T-helper 1 cell treated with Interleukin-12 subunit alpha and Interleukin-12 subunit beta and Interleukin-4 antibody, amounts not matched to agents 30 μg/mL and 1 μg/mL, for 36 hours (primary cell): ENCODE data around the gene COL19A1.

Experiments
- H3K27ac Mint-ChIP-seq: one replicate; pipeline ENCODE4 v1.8.0; 2021; ENCODE audit warnings: mild to moderate bottlenecking, mixed read lengths
- H3K27me3 Mint-ChIP-seq: one replicate; pipeline ENCODE4 v1.8.0; 2021; ENCODE audit warnings: low read depth, mixed read lengths
- H3K36me3 Mint-ChIP-seq: one replicate; pipeline ENCODE4 v1.8.0; 2021; ENCODE audit warnings: low read depth, mixed read lengths
- H3K4me1 Mint-ChIP-seq: one replicate; pipeline ENCODE4 v1.8.0; 2021; ENCODE audit warnings: low read depth, mixed read lengths
- H3K4me3 Mint-ChIP-seq: one replicate; pipeline ENCODE4 v1.8.0; 2021; ENCODE audit warnings: mild to moderate bottlenecking, moderate library complexity, mixed read lengths
- H3K9me3 Mint-ChIP-seq: one replicate; pipeline ENCODE4 v1.8.0; 2021; ENCODE audit warnings: mixed read lengths

The COL19A1 gene

GRCh38 chr6:70113171-70113570, 246.8 kb downstream of the COL19A1 start:
- Mint-ChIP-seq H3K9me3 (no peaks in the 10 kb centered on the region), H3K36me3 (no peaks in the 10 kb centered on the region), H3K4me3 (no peak overlapping the region), H3K27me3 (peaks cover 13% of the 10 kb centered on the region), H3K27ac (no peak overlapping the region), H3K4me1 (no peaks in the 10 kb centered on the region)

DNA sequence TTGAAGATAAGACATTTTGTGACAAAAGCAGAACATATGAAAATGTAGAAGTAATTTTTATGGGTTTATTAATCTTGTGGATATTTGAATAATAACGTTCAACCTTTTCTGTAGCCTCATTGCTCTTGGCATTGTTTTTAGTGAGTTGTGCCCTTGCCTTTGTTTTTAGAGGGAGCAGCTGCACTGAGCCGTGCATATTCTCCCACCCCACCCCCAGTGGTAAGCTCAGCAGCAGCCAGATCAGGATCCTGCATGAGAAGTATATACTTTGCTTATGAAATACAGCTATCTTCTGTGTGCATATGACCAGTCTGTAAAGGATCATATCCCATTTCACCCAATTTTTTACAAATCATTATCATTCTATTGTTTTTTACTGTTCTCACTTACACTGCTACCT, 252.3 kb downstream of the COL19A1 start:
- no peak overlapping the region for H3K27ac Mint-ChIP-seq
- no peaks in the 10 kb centered on the region for H3K36me3 Mint-ChIP-seq
- no peaks in the 10 kb centered on the region for H3K4me1 Mint-ChIP-seq
- peaks cover 9% of the 10 kb centered on the region for H3K27me3 Mint-ChIP-seq
- no peak overlapping the region for H3K4me3 Mint-ChIP-seq
- no peaks in the 10 kb centered on the region for H3K9me3 Mint-ChIP-seq

DNA sequence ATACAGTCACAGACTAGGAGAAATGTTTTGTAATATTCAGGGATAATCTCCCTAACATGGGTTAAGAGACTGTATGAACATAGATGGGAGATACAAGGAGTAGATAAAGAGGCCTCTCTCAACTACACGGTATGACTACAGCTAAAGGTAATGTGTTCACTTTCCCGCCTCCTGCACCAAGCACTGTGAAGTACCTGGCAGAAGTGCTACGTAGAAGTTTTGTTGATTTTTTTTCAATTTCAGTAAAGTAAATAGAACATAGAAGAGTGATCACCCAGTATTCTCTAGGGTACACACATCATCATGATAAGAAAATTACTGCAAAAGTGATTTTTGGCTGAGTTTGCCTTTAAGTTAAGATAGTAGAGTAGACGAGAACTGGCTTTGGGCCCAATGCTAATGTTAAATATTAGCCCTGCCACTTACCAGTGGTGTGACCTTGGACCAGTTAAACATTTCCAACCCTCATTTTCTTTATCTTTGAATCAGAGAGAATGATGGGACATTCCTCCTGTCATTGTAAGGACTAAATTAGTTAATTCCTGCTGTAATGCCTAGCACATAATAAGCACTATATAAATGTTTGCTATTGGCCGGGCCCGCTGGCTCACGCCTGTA, 253.0 kb downstream of the COL19A1 start:
- Mint-ChIP-seq H3K27ac (no peak overlapping the region), H3K9me3 (no peaks in the 10 kb centered on the region), H3K4me3 (no peak overlapping the region), H3K4me1 (no peaks in the 10 kb centered on the region), H3K27me3 (peaks cover 9% of the 10 kb centered on the region), H3K36me3 (no peaks in the 10 kb centered on the region)

DNA sequence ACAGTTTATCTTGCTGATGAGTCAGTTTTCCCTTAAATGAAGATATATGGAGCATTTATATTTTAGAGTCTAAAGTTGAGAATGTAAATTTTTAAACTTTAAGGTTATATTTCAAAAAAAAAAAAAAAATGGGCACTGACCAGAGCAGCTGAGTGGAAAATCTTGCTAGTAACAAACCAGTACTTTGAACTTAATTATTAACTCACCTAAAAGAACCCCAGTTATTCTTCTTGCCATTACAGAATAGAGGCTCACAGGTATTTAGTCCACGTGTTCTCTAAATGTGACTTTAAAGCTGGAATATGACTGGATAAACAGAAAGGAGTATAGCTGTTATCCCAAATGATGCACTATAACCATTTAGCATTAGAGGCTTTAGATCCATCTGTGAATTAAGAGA, 258.1 kb downstream of the COL19A1 start:
- Mint-ChIP-seq H3K4me3 (no peak overlapping the region), H3K27me3 (no peaks in the 10 kb centered on the region), H3K36me3 (no peaks in the 10 kb centered on the region), H3K9me3 (no peaks in the 10 kb centered on the region), H3K4me1 (no peaks in the 10 kb centered on the region), H3K27ac (no peak overlapping the region)

GRCh38 chr6:70124882-70125545, 258.7 kb downstream of the COL19A1 start:
- no peak overlapping the region for H3K27ac Mint-ChIP-seq
- H3K9me3 Mint-ChIP-seq = no peaks in the 10 kb centered on the region
- H3K27me3 Mint-ChIP-seq = no peaks in the 10 kb centered on the region
- H3K36me3 Mint-ChIP-seq = no peaks in the 10 kb centered on the region
- no peak overlapping the region for H3K4me3 Mint-ChIP-seq
- no peaks in the 10 kb centered on the region for H3K4me1 Mint-ChIP-seq

DNA sequence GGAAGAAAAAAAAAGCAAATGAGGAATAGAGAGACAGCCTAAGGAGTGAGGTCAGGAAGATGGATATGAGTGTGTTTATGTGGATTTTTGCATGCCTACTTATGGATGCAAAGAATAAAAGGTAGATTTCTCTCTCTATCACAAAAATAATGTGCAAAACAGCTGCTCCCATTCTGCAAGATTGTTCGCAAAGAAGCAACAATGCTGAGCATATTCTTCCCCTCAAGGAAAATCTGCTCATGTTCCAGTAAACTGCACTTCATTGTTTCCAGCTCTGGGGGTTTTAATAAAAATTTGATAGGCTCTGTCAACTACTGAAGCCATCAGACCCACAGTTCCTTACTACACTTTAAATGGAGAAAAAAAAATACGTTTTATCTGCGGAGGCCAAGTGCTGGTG, 259.2 kb downstream of the COL19A1 start:
- no peaks in the 10 kb centered on the region for H3K36me3 Mint-ChIP-seq
- no peaks in the 10 kb centered on the region for H3K4me1 Mint-ChIP-seq
- H3K27ac Mint-ChIP-seq = no peak overlapping the region
- H3K9me3 Mint-ChIP-seq = no peaks in the 10 kb centered on the region
- no peak overlapping the region for H3K4me3 Mint-ChIP-seq
- H3K27me3 Mint-ChIP-seq = no peaks in the 10 kb centered on the region

DNA sequence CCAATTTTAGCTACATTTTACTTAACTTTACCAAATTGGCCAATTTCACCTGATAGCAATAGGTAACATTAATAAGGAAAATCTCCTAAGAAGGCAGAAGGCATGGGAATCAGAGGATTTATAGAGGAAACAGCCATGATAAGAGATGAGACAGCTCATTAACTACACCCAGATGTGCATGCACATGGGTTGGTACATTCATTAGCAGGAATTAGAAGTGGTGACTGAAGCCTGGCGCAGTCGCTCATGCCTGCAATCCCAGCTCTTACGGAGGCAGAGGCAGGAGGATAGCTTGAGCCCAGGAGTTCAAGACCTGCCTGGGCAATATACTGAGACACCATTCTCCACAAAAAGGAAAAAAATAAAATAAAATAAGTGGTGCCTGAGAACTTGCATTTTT, 263.0 kb downstream of the COL19A1 start:
- Mint-ChIP-seq H3K36me3 (no peaks in the 10 kb centered on the region), H3K27ac (no peak overlapping the region), H3K4me3 (no peak overlapping the region), H3K9me3 (no peaks in the 10 kb centered on the region), H3K4me1 (no peaks in the 10 kb centered on the region), H3K27me3 (no peaks in the 10 kb centered on the region)

GRCh38 chr6:70130865-70131264, 264.5 kb downstream of the COL19A1 start:
- H3K4me1 Mint-ChIP-seq = no peaks in the 10 kb centered on the region
- H3K9me3 Mint-ChIP-seq = no peaks in the 10 kb centered on the region
- no peaks in the 10 kb centered on the region for H3K27me3 Mint-ChIP-seq
- H3K27ac Mint-ChIP-seq = no peak overlapping the region
- H3K4me3 Mint-ChIP-seq = no peak overlapping the region
- no peaks in the 10 kb centered on the region for H3K36me3 Mint-ChIP-seq

DNA sequence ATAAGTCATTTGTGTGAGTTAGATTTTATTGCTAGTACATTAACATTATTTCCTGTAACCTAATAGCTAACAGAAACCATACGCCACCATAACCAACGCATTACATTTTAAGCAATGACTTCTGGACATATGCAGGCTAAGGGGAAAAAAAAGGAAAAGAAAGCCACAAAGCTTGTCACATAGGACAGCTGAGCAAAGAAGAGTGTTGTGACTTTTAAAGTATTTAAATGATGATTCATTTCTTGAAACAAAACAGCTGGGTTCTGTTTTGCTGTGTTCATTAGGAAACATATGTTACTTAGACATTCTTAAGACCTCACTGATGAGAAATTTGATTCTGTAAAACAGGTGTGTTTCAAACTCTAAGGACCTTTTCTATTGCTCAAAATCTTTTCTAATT, 265.2 kb downstream of the COL19A1 start:
- Mint-ChIP-seq H3K4me3 (no peak overlapping the region), H3K27me3 (no peaks in the 10 kb centered on the region), H3K27ac (no peak overlapping the region), H3K4me1 (no peaks in the 10 kb centered on the region), H3K36me3 (no peaks in the 10 kb centered on the region), H3K9me3 (no peaks in the 10 kb centered on the region)

- Mint-ChIP-seq H3K27ac (no peak overlapping the region), H3K4me1 (no peaks in the 10 kb centered on the region), H3K36me3 (no peaks in the 10 kb centered on the region), H3K9me3 (no peaks in the 10 kb centered on the region), H3K27me3 (peaks cover 5% of the 10 kb centered on the region), H3K4me3 (no peak overlapping the region)
Observed at GRCh38 chr6:70133246-70133645, 266.9 kb downstream of the COL19A1 start.

DNA sequence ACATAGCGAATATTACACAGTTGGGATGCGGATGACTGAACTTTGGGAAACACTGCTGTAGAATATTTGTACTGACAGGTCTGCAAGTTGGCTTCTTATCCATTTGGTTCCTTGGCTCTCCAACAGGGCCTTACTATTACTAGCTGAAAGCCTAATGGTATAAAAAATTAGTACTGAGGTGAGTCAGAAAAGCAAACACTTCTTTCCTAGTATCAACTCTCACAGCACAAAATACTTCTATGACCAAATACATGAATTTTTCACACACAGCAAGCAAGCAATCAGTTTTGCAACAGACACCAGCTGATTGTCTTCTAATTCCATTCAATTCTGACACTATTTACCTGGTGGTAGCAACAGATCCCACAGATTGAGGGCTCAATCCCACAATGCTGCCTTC, 268.2 kb downstream of the COL19A1 start:
- no peaks in the 10 kb centered on the region for H3K36me3 Mint-ChIP-seq
- no peak overlapping the region for H3K27ac Mint-ChIP-seq
- H3K27me3 Mint-ChIP-seq = peaks cover 5% of the 10 kb centered on the region
- H3K4me1 Mint-ChIP-seq = no peaks in the 10 kb centered on the region
- H3K4me3 Mint-ChIP-seq = no peak overlapping the region
- H3K9me3 Mint-ChIP-seq = no peaks in the 10 kb centered on the region

DNA sequence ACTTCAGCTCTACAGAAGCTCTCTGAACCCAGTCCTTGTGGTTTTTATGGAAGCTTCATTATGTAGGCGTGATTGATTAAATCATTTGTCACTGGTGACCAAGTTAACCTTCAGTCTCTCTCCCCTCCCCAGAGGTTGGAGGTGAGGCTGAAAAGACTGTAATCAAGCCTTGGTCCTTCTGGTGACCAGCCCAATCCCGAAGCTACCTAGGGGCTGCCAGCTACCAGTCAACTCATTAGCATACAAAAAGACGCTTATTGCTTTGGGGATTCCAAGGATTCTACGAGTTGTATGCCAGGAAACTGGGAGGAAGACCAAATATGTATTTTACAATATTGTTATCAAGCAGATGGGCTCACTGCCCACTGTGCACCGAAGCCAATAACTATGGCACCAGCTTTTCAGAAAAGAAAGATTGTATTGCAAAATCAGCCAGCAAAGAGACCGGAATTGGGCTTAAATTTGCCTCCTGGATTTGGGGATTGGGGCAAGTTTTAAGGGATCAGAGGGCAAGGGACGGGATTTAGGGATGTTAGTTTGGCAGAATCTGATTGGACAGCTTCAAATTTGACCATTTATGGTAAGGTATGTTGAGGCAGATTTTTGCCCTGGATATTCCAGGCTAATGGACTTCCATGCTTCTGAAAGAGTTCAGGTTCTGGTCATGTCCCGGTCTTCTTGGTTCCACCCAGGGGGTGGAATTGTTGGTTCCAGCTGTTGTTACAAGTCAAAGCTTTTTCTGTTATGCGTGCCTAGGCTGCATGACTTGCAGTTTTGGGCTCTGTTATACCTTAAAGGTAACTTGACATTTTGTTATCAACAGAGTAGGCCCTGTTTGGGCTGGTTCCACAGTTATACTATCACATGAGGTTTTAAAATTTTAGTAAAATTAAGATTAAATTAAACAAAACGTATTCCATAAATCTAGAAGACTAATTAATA, 269.1 kb downstream of the COL19A1 start:
- no peak overlapping the region for H3K4me3 Mint-ChIP-seq
- no peak overlapping the region for H3K27ac Mint-ChIP-seq
- no peaks in the 10 kb centered on the region for H3K36me3 Mint-ChIP-seq
- H3K9me3 Mint-ChIP-seq = no peaks in the 10 kb centered on the region
- H3K27me3 Mint-ChIP-seq = peaks cover 5% of the 10 kb centered on the region
- H3K4me1 Mint-ChIP-seq = no peaks in the 10 kb centered on the region

DNA sequence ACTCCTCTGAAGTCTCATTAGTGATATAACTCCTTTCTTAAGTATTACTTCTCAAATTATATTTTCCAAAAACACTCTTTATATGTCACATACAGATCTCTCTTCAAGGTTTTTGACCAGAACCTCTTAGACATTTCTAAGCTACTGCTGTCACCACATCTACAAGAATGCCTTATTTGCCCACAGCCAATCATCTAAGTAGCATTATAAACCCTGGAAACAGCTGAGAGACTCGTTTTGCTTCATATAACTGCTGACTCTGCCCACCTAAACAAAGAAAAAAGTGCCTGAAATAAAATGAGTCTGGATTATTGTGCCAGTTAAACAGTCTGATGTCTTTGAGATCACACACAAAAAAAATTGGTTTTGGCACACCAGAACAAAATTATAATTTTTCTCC, 270.6 kb downstream of the COL19A1 start:
- no peaks in the 10 kb centered on the region for H3K4me1 Mint-ChIP-seq
- H3K36me3 Mint-ChIP-seq = no peaks in the 10 kb centered on the region
- H3K9me3 Mint-ChIP-seq = no peaks in the 10 kb centered on the region
- H3K27me3 Mint-ChIP-seq = peaks cover 5% of the 10 kb centered on the region
- no peak overlapping the region for H3K27ac Mint-ChIP-seq
- H3K4me3 Mint-ChIP-seq = no peak overlapping the region

DNA sequence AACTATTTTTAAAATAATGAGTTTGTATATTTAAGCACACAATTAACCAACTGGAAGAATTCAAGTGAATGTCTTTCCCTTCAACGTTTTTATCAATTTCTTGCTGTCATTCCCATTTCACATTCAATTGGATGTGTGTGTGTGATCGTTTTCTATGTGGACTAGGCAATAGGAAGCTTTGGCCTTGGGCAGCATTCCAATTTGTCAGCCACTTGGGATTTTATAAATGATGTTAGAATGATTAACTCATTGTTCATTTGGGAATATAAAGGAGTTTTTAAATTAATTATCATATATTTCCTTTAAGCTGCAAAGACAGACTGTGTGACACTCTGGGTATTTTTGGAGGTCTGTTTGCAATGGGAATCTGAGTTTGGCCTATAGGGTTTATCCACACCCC, 274.1 kb downstream of the COL19A1 start:
- H3K36me3 Mint-ChIP-seq = no peaks in the 10 kb centered on the region

DNA sequence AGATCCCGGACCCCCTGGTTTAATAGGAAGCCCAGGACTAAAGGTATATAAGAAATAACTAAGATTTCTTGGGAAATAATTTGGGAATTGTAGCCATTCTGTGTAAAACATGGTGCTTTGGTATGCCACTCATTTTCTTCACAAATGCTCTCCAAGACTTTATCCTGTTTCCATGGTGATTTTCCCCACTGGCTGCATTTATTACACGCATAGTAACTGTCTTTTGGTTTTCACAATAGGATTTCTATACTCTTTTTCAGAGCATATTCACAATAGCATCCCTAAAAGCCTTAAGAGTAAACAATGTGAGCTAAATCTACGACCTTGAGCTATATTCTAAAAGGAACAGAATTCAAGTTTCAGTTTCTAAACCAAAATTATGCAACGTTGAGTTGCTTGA, 275.7 kb downstream of the COL19A1 start:
- no peaks in the 10 kb centered on the region for H3K9me3 Mint-ChIP-seq
- H3K27ac Mint-ChIP-seq = no peak overlapping the region
- H3K4me3 Mint-ChIP-seq = no peak overlapping the region

More for the DNA sequence above, 274.1 kb downstream of the COL19A1 start:
- H3K4me3 Mint-ChIP-seq = no peak overlapping the region
- H3K4me1 Mint-ChIP-seq = no peaks in the 10 kb centered on the region
- H3K27me3 Mint-ChIP-seq = peaks cover 5% of the 10 kb centered on the region
- H3K9me3 Mint-ChIP-seq = no peaks in the 10 kb centered on the region
- no peak overlapping the region for H3K27ac Mint-ChIP-seq

More for the DNA sequence above, 275.7 kb downstream of the COL19A1 start:
- H3K27me3 Mint-ChIP-seq = peaks cover 5% of the 10 kb centered on the region
- no peaks in the 10 kb centered on the region for H3K4me1 Mint-ChIP-seq
- no peaks in the 10 kb centered on the region for H3K36me3 Mint-ChIP-seq
